Stimulated activated CD8-positive, alpha-beta memory T cell treated with anti-CD3 and anti-CD28 coated beads, Interleukin-12 subunit alpha, Interleukin-12 subunit beta, amount 100 ng/mL, for 24 hours (primary cell): ENCODE data around the gene BPIFB1.

Experiments used
- DNase-seq: peaks from one replicate; pipeline ENCODE4 v3.0.0-alpha.2; 2020; ENCODE audit errors: extremely low read depth

BPIFB1 gene, protein sequence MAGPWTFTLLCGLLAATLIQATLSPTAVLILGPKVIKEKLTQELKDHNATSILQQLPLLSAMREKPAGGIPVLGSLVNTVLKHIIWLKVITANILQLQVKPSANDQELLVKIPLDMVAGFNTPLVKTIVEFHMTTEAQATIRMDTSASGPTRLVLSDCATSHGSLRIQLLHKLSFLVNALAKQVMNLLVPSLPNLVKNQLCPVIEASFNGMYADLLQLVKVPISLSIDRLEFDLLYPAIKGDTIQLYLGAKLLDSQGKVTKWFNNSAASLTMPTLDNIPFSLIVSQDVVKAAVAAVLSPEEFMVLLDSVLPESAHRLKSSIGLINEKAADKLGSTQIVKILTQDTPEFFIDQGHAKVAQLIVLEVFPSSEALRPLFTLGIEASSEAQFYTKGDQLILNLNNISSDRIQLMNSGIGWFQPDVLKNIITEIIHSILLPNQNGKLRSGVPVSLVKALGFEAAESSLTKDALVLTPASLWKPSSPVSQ

GRCh38 chr20:33282991-33283555, at the start of gene BPIFB1:
Gene BPIFB1 (plus strand): TSS chr20:33283214. CDS start chr20:33286074, 2,860 bp downstream.
- DNase-seq, result no peak

GRCh38 chr20:33234050-33234449, 49.0 kb upstream of the BPIFB1 start:
- DNase-seq, result no peak

DNA sequence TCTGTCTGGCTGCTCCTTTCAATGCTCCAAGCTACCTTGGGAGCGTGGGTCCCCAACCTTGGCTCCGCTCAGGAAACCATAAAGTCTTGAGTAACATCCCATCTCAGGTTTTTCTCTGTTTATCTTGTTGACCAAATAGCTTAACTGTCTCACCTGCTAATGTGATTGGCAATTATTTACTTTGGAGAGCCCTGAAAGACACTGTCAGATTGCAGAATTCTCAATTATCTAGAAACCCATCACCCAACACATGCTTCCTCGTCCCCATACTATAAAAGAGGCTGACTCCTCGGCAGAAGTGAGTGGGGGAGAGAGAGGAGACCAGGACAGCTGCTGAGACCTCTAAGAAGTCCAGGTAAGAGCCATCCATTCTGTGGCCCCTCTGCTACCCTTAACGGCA, 47.3 kb upstream of the BPIFB1 start, which contains the start of gene BPIFA1:
TSS of gene BPIFA1 (plus strand) at position 301 of the 400 bp plus-strand sequence. CDS start 1,716 bp downstream, outside the sequence.
- DNase-seq, result no peak

DNA sequence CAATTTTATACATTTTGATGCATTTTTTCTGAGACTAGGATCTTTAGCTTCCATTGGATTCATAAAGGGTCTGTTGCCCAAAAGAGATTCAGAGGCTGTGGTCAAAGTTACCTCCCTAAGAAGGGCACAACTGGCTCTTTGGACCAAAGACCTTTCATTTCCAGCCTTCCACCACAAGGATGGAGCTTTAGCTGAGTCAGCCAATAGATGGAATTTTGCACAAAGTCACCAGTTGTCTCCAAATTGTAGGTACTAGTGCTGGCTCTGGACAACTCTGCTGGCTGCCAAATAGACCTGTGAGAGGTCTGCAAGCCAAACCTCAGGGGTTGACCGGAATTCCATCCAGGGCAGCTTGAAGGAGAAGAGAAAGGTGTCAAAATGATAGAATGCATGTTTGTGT, 46.7 kb upstream of the BPIFB1 start:
- no peak for DNase-seq

DNA sequence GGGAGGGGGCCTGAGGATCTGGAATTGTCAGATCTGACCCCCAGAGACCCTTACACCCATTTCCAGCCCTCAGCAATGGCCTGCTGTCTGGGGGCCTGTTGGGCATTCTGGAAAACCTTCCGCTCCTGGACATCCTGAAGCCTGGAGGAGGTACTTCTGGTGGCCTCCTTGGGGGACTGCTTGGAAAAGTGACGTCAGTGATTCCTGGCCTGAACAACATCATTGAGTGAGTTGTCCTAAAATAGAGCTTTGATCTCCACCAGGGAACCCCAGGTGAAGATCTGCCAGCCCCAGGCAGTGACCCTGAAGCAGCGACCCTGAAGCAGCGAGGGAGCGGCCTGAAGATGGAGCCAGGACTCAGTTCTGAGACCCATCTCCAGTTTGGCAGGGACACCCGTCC, 45.0 kb upstream of the BPIFB1 start:
- DNase-seq, result no peak

DNA sequence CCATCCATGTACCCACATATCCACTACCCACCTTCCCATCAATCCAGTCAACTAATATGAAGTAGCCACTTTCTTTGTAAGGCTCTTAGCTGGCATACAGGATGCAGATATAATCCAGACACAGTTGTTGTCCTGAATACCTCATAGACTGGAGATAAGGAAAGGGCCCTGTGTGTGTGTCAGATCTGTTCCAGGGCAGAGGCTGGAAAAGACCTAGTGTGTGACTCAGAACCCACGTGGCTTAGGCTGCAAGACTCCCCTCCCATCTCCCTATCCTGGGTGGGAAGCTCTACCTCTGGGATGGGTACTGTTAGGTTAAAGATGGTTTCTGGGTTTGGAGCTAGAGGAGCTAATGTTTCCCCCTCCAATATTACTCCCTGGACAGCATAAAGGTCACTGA, 43.6 kb upstream of the BPIFB1 start:
- DNase-seq, result no peak

GRCh38 chr20:33239979-33240736, 42.9 kb upstream of the BPIFB1 start:
- no peak for DNase-seq

GRCh38 chr20:33240923-33241322, 42.1 kb upstream of the BPIFB1 start:
- no peak for DNase-seq

- no peak for DNase-seq
These were observed 40.5 kb upstream of the BPIFB1 start for GRCh38 chr20:33242319-33243100.

DNA sequence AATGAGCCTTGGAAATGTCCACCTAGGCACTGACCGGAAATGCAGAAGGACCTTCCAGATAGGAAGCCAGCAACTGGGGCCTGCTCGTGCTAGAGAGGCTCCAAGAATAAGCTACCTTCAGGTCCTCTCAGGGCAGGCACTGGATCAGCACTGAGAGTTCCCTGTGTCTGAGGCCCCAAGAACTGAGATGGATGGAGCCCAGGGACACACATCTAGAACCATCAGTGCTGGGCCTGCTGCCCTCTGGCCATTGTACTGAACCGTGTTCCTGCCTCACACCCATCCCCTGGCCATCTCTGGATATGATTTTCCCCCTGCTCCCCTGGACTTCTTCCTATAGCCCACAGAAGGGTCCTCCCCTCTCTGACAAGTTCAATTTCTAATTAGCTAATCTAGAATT, 36.9 kb upstream of the BPIFB1 start:
- no peak for DNase-seq

DNA sequence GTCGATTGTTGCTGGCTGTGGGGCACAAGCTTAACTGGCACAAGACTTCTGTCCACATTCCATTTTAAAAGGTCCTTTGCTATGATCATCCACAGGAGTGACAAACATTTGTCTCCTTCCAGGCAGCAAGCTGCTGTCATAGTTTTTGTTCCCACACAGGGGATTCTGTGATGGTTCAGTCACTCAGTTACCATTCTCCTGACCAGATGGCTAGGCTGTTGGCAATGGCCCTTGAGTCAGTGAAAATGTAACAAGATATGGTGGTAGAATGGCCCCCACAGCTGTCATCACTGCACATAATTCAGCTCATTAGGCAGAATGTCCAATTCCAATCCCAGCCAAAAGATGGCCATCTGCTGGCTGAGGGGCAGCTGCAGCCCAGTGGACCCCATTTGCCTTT, 33.6 kb upstream of the BPIFB1 start:
- no peak for DNase-seq

- DNase-seq, result no peak
These were observed 32.3 kb upstream of the BPIFB1 start for GRCh38 chr20:33250666-33251065.

DNA sequence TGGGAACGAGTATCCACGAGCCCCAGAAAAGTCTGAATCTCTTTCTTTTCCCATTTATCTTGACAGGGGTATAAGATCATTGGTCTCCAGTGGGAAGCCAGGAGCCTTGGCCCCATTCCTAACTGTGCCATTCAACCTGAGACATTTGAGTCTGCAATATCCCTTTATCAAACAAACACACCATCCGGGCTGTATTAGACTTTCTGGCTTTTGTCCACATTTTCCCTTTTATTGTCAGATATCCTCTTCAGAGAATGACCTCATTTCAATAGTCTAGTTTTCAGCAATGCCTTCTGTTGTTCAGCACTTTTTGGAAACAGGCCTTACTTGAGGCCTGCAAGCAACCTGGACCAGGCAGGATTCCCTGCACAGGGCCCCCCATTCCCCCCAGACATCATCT, 31.5 kb upstream of the BPIFB1 start:
- DNase-seq, result no peak

- no peak for DNase-seq
These were observed 30.6 kb upstream of the BPIFB1 start for GRCh38 chr20:33252460-33252859.

GRCh38 chr20:33255005-33255404, 28.0 kb upstream of the BPIFB1 start:
- DNase-seq, result no peak

DNA sequence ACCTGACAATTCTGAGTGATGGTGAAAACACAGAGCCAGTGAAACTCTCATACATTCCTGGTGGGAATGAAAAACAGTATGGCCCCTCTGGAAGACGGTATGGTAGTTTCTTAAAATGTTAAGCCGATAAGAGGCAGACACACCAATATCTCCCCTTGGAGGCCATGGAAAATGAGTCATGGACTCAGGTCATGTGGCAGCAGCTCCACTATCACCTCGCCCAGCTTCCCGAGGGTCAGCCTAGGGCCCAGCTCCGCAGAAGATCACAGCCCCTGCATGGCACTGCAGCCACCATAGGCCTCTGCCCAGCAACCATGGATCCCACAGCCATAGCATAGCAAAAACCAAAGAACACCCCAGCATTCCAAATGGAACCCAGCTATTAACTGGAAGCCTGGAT, 25.8 kb upstream of the BPIFB1 start:
- DNase-seq, result no peak

- DNase-seq, result no peak
These were observed 23.6 kb upstream of the BPIFB1 start for GRCh38 chr20:33259371-33259770.

- DNase-seq, result no peak
These were observed 21.5 kb upstream of the BPIFB1 start for GRCh38 chr20:33261465-33261864.

DNA sequence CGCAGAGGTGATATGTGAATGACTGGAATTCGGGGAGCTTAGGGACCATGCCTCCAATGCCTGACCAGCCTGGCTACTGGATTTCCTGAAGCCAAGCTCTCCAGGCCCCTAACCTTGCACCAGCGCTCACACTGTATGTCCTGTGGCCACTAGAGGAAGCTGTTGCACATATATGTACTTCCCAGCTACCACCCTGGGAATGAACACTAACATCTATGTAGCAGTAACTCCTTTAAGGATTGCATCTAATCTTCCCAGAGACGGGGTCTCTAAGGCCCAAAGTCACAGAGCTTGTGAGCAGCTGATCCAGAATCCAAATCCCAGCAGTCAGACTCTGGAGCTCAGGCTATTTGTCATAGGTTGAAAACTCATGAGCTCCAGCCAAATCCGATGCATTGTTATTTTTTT, 20.4 kb upstream of the BPIFB1 start:
- no peak for DNase-seq

- no peak for DNase-seq
These were observed 19.2 kb upstream of the BPIFB1 start for GRCh38 chr20:33263784-33264183.

- no peak for DNase-seq
These were observed 15.3 kb upstream of the BPIFB1 start for GRCh38 chr20:33267701-33268100.
